Fibroblast of lung (primary cell): ENCODE results near the gene SLC5A10.
"Not testable (repeated sequence)": the region's sequence is repeated elsewhere in the genome, so short reads cannot be mapped to it uniquely, and the experiment has no call there.

Experiments used
- EZH2 ChIP-seq: IDR thresholded peaks from 2 replicates; pipeline ENCODE4 v1.5.1; 2012; ENCODE audit warnings: low read length, control low read depth, mild to moderate bottlenecking; ENCODE audit errors: missing control alignments
- TF ChIP-seq, protein P1 (sequence below), 2 donors: IDR thresholded peaks in 1 of 2; conservative IDR thresholded peaks in 1 of 2; 1 replicate in 1 of 2; 2 replicates in 1 of 2; pipeline ENCODE4 v1.5.1; 2011 to 2012; ENCODE audit warnings: low read length in 2 of 2, control low read depth in 1 of 2, inconsistent platforms in 1 of 2, low read depth in 1 of 2, mild to moderate bottlenecking in 1 of 2

DNA sequence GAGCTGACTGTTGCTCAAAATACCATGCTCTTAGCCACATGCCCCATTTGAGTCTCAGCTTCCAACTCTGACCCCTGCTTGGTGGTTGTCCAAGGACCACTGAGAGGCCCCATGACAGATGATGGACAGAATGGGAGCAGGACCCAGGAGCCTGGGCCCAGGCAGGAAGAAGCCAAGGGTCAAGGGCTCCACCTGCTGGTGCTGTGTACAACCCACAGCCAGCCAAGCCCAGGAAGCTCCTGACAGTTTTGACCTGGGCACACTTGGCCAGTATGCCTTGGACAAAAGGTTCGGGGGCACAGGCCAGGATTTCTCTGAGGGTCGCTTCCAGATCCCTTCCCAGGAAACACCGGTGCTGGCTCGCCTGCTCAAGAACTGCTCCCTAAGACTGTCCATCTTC lies 79.8 kb downstream of the SLC5A10 start:
- TF ChIP-seq, protein P1, sequence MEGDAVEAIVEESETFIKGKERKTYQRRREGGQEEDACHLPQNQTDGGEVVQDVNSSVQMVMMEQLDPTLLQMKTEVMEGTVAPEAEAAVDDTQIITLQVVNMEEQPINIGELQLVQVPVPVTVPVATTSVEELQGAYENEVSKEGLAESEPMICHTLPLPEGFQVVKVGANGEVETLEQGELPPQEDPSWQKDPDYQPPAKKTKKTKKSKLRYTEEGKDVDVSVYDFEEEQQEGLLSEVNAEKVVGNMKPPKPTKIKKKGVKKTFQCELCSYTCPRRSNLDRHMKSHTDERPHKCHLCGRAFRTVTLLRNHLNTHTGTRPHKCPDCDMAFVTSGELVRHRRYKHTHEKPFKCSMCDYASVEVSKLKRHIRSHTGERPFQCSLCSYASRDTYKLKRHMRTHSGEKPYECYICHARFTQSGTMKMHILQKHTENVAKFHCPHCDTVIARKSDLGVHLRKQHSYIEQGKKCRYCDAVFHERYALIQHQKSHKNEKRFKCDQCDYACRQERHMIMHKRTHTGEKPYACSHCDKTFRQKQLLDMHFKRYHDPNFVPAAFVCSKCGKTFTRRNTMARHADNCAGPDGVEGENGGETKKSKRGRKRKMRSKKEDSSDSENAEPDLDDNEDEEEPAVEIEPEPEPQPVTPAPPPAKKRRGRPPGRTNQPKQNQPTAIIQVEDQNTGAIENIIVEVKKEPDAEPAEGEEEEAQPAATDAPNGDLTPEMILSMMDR (conservative IDR thresholded peaks at IDR 0.05 in 1 of 2, IDR thresholded peaks at IDR 0.05 in 1 of 2; ENCODE audit: low read depth in 1 of 2, low read length in 2 of 2), result peak; percentile 10 to 33
- not testable (repeated sequence) for TF ChIP-seq EZH2
